HepG2 (cell line): ENCODE measurements around the gene EXOSC6. TPM values are rescaled to one million over a fixed set of nuclear protein-coding genes. Genes with fewer than 3 reads are reported as not detected.
"Not testable (repeated sequence)": the region's sequence is repeated elsewhere in the genome, so short reads cannot be mapped to it uniquely, and the experiment has no call there.

ENCODE experiments used
- ATAC-seq: fragments of 200-7000 bp; cut with Tn5 transposase; 3 replicates; pipeline ENCODE4 v1.9.1; 2020; ENCODE audit warnings: mild to moderate bottlenecking, moderate library complexity
- BruUV-seq: library from RNA; stranded (reverse); fragments of 400-500 nt; replicated peaks from 2 replicates; lab custom pipeline; 2021; lab: Mats Ljungman, UMichigan
- CTCF ChIA-PET: fragments of 300-600 bp; formaldehyde crosslinking; extraction: SDS; loops from one replicate; lab custom pipeline; 2021; ENCODE audit warnings: low total read pairs, inconsistent platforms, low intra/inter-chr PET ratio; lab: Yijun Ruan, JAX
- POLR2A ChIA-PET: fragments of 350-600 bp; sonication (Branson Sonifier 250); formaldehyde crosslinking; loops from one replicate; lab custom pipeline; 2020; ENCODE audit warnings: antibody characterized with exemption, inconsistent platforms; lab: Yijun Ruan, JAX
- DNase-seq: peaks from one replicate; pipeline ENCODE4 v3.0.0-alpha.2; 2015; ENCODE audit warnings: low spot score
- FAIRE-seq: peaks from 3 replicates; lab custom pipeline; 2011; peaks lifted over from hg19 to GRCh38; lab: Jason Lieb, UNC
- H2AFZ ChIP-seq: one replicate; pipeline ENCODE4 v1.6.1; 2011; ENCODE audit warnings: low read length, inconsistent platforms
- H3K27ac ChIP-seq: fragments of 300-600 bp; 3 replicates; pipeline ENCODE4 v1.8.0; 2011; ENCODE audit warnings: mixed run types, mild to moderate bottlenecking, mixed read lengths, low read length, inconsistent platforms; ENCODE audit not compliant: insufficient read depth; ENCODE audit errors: extremely low read length
- H3K27me3 ChIP-seq, 2 experiments: fragments of 200-600 bp in 1 of 2; 2 replicates in 1 of 2; 3 replicates in 1 of 2; pipeline versions ENCODE4 v1.6.0 to v1.8.0; 2011; ENCODE audit warnings: low read length in 2 of 2, mild to moderate bottlenecking in 2 of 2, moderate library complexity in 2 of 2, inconsistent platforms in 1 of 2; ENCODE audit not compliant: insufficient read depth in 2 of 2, control insufficient read depth in 1 of 2
- H3K36me3 ChIP-seq, 2 experiments: fragments of 200-600 bp in 1 of 2; replicated peaks in 1 of 2; 2 replicates in 1 of 2; 3 replicates in 1 of 2; pipeline versions ENCODE4 v1.5.1 to v1.8.0; 2011; ENCODE audit warnings: low read length in 2 of 2, inconsistent platforms in 1 of 2; ENCODE audit not compliant: insufficient read depth in 2 of 2, control insufficient read depth in 1 of 2
- H3K4me1 ChIP-seq: 2 replicates; pipeline ENCODE4 v1.5.1; 2012; ENCODE audit warnings: low read length, inconsistent platforms; ENCODE audit not compliant: insufficient read depth
- H3K4me2 ChIP-seq: 2 replicates; pipeline ENCODE4 v1.6.0; 2011; ENCODE audit warnings: low read depth, low read length, inconsistent platforms
- H3K4me3 ChIP-seq, 3 experiments: fragments of 200-600 bp in 1 of 3; sonication (generic), shearing (Covaris generic) in 1 of 3; replicated peaks in 1 of 3; 2 replicates each; pipeline ENCODE4 v1.5.1; 2011 to 2016; ENCODE audit warnings: low read length in 3 of 3, inconsistent platforms in 2 of 3, low read depth in 2 of 3, mild to moderate bottlenecking in 2 of 3, control low read depth in 1 of 3, mixed read lengths in 1 of 3; ENCODE audit not compliant: insufficient read depth in 1 of 3
- H3K79me2 ChIP-seq: one replicate; pipeline ENCODE4 v1.6.1; 2011; ENCODE audit warnings: low read length, inconsistent platforms; ENCODE audit not compliant: insufficient read depth
- H3K9ac ChIP-seq: 2 replicates; pipeline ENCODE4 v1.6.0; 2011; ENCODE audit warnings: mild to moderate bottlenecking, low read depth, low read length, inconsistent platforms; ENCODE audit not compliant: insufficient read depth
- H3K9me3 ChIP-seq: 2 replicates; pipeline ENCODE4 v1.5.1; 2012; ENCODE audit warnings: mild to moderate bottlenecking, low read length
- H4K20me1 ChIP-seq: 2 replicates; pipeline ENCODE4 v1.6.0; 2011; ENCODE audit warnings: inconsistent platforms, mild to moderate bottlenecking, low read length, moderate library complexity; ENCODE audit not compliant: insufficient read depth
- CEBPG ChIP-seq: IDR thresholded peaks from 2 replicates; pipeline ENCODE4 v1.6.1; 2016
- whole genome bisulfite sequencing: methylation state at CpG from one replicate; pipeline ENCODE4 v1.1.6; 2017; ENCODE audit warnings: low lambda C conversion rate; 5-methylcytosine and 5-hydroxymethylcytosine counted together
- in situ Hi-C: cut with HindIII; loops from 2 replicates; pipeline ENCODE4 v1.10.0; 2017; ENCODE audit warnings: low pct_unique_long_range_greater_than_20kb; ENCODE audit not compliant: extremely low pct_ligation_motif_present
- intact Hi-C: fragments of 100-400 bp; cut with micrococcal nuclease; formaldehyde crosslinking; loops from one replicate; pipeline ENCODE4 v1.10.0; 2022; ENCODE audit not compliant: unreplicated experiment
- polyA plus RNA-seq, 8 experiments: library from polyadenylated mRNA; depleted of rRNA in 3 of 8; stranded (reverse) in 7 of 8; unstranded in 1 of 8; fragments of >200 nt; fragmentation: Illumina TruSeq in 4 of 8; extraction: Trizol in 4 of 8; gene quantifications; 2 replicates each; pipeline versions ENCODE4 v1.2.1 to v1.2.3, GENCODE V29; 2011 to 2016; ENCODE audit warnings: low read depth in 4 of 8, missing spikeins in 1 of 8, mixed read lengths in 1 of 8; ENCODE audit not compliant: insufficient read depth in 1 of 8
- small RNA-seq, 3 experiments: library from RNA; depleted of rRNA; stranded (forward); fragments of <200 nt; gene quantifications; one replicate each; pipeline ENCODE3, GENCODE V24; 2012; ENCODE audit warnings: low read depth in 2 of 3, low replicate concordance in 1 of 3; ENCODE audit not compliant: insufficient read length in 3 of 3, insufficient read depth in 2 of 3
- total RNA-seq, 5 experiments: library from RNA; depleted of rRNA; stranded (reverse); fragments of >200 nt; fragmentation: Illumina TruSeq; extraction: Trizol; gene quantifications; 2 replicates each; pipeline ENCODE4 v1.2.3, GENCODE V29; 2016; ENCODE audit warnings: low read depth in 1 of 5

The EXOSC6 gene
- total and polyA plus RNA-seq, 2 of the 13 experiments (the other 11 are each of a cell fraction or from before 2014, with no cell fraction given), result 13.1 to 39.9 TPM

DNA sequence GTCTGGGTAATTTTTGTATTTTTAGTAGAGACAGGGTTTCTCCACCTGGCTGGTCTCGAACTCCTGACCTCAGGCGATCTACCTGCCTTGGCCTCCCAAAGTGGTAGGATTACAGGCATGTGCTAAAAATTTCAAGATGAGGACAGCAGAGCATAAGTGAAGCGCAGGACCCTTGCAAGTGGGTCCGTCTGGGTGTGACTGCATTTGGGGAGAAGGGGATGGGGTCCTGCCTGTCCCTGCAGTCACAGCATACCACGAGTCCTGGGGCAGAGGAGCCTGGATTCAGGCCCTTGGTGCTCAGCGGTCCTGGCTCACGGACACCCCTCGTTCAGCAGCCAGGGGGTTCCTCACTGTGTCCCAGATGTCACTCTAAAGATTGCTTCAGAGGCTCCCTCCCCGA is 53.5 kb downstream of the EXOSC6 start:
- H4K20me1 ChIP-seq, DNase-seq, H3K9ac ChIP-seq, H3K27me3 ChIP-seq, H2AFZ ChIP-seq, H3K36me3 ChIP-seq, H3K4me3 ChIP-seq, H3K79me2 ChIP-seq, H3K27ac ChIP-seq, POLR2A ChIA-PET, ATAC-seq, H3K9me3 ChIP-seq, BruUV-seq, intact Hi-C loops, FAIRE-seq, in situ Hi-C loops, CTCF ChIA-PET: not testable (repeated sequence)
- H3K4me1 ChIP-seq, result peaks cover 20% of the 10 kb centered on the region
- 68% methylated on average over 4 of the region's 9 CpGs for WGBS
- H3K4me2 ChIP-seq, result peak overlapping the region; percentile 49; the same call in 1 of the 2 replicates
- 0 out of 2 replicates have a peak, but pooled peaks have one; percentile 2 for TF ChIP-seq CEBPG (CRISPR knock-in tag)

DNA sequence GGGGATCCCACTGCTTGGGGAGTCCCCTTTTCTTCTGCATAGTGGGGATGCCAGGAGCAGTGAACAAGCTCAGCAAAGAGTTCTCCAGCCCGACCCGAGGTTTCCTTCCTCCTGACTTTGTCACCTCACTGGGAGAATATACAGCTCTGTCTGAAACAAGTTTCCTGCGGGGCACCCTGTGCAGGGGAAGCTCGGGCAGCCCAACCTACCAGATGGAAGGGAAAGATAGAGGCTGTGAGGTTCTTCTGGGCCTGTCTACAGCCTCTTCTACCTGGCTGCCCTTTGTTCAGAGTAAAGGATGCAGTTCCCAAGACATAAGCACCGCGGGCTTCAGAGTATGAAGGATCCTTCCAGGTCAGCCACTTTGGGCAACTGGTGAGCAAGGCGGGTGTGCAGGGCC is 54.1 kb downstream of the EXOSC6 start:
- in situ Hi-C loops, H4K20me1 ChIP-seq, FAIRE-seq, intact Hi-C loops, BruUV-seq, H3K9ac ChIP-seq, H3K9me3 ChIP-seq, H3K4me3 ChIP-seq, H3K27ac ChIP-seq, CTCF ChIA-PET, H2AFZ ChIP-seq, H3K79me2 ChIP-seq, POLR2A ChIA-PET, DNase-seq, H3K4me2 ChIP-seq, H3K36me3 ChIP-seq, H3K27me3 ChIP-seq: not testable (repeated sequence)
- 66% methylated on average over 5 of the region's 7 CpGs for WGBS
- peak; percentile 33 for ATAC-seq
- H3K4me1 ChIP-seq, result peaks cover 20% of the 10 kb centered on the region

Small RNA genes lying within 50 kb of the gene (small RNA-seq; reads per million reads assigned to genes)
- gene AC009060.2 (0 reads per million in 3 experiments), gene RN7SL279P (0 reads per million in 3 experiments)

Other genes starting within 250 kb of the EXOSC6 start
- 7.2 and 19.5 TPM in 2 replicates for gene PDPR, start 137.6 kb downstream of the EXOSC6 start, total RNA-seq (2016; rRNA removed; fragmentation: Illumina TruSeq; extraction: Trizol)
- 29.9 and 30.6 TPM in 2 replicates for gene PDPR, start 137.6 kb downstream of the EXOSC6 start, polyA plus RNA-seq (2011; rRNA removed)
- 0.13 and 0.15 TPM in 2 replicates for gene CLEC18C, start 78.2 kb downstream of the EXOSC6 start, total RNA-seq (2016; rRNA removed; fragmentation: Illumina TruSeq; extraction: Trizol)
- gene CLEC18C, start 78.2 kb downstream of the EXOSC6 start, polyA plus RNA-seq (2011; rRNA removed), result 0.29 and 0.50 TPM in 2 replicates
- 107 and 132 TPM in 2 replicates for gene AARS1, start 37.6 kb upstream of the EXOSC6 start, total RNA-seq (2016; rRNA removed; fragmentation: Illumina TruSeq; extraction: Trizol)
- 132 and 163 TPM in 2 replicates for gene AARS1, start 37.6 kb upstream of the EXOSC6 start, polyA plus RNA-seq (2011; rRNA removed)
- gene DDX19B, start 47.2 kb upstream of the EXOSC6 start, total RNA-seq (2016; rRNA removed; fragmentation: Illumina TruSeq; extraction: Trizol), result 36.2 and 45.1 TPM in 2 replicates
- 40.0 and 48.1 TPM in 2 replicates for gene DDX19B, start 47.2 kb upstream of the EXOSC6 start, polyA plus RNA-seq (2011; rRNA removed)
- gene DDX19A, start 95.0 kb upstream of the EXOSC6 start, total RNA-seq (2016; rRNA removed; fragmentation: Illumina TruSeq; extraction: Trizol), result 76.9 and 92.4 TPM in 2 replicates
- gene DDX19A, start 95.0 kb upstream of the EXOSC6 start, polyA plus RNA-seq (2011; rRNA removed), result 41.4 and 43.9 TPM in 2 replicates
- gene ST3GAL2, start 187.2 kb upstream of the EXOSC6 start, total RNA-seq (2016; rRNA removed; fragmentation: Illumina TruSeq; extraction: Trizol), result 17.8 and 24.9 TPM in 2 replicates
- 16.3 and 17.0 TPM in 2 replicates for gene ST3GAL2, start 187.2 kb upstream of the EXOSC6 start, polyA plus RNA-seq (2011; rRNA removed)
- gene FCSK, start 202.7 kb upstream of the EXOSC6 start, total RNA-seq (2016; rRNA removed; fragmentation: Illumina TruSeq; extraction: Trizol), result 4.9 and 9.1 TPM in 2 replicates
- 15.0 and 19.2 TPM in 2 replicates for gene FCSK, start 202.7 kb upstream of the EXOSC6 start, polyA plus RNA-seq (2011; rRNA removed)